ENCODE measurements around the gene OR51M1. TPM values are rescaled to one million over a fixed set of nuclear protein-coding genes. Genes with fewer than 3 reads are reported as not detected.
"Not testable (repeated sequence)": the region's sequence is repeated elsewhere in the genome, so short reads cannot be mapped to it uniquely, and the experiment has no call there.

OR51M1 gene, protein sequence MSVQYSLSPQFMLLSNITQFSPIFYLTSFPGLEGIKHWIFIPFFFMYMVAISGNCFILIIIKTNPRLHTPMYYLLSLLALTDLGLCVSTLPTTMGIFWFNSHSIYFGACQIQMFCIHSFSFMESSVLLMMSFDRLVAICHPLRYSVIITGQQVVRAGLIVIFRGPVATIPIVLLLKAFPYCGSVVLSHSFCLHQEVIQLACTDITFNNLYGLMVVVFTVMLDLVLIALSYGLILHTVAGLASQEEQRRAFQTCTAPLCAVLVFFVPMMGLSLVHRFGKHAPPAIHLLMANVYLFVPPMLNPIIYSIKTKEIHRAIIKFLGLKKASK
- 0.07 TPM for polyA plus RNA-seq (2013)

DNA sequence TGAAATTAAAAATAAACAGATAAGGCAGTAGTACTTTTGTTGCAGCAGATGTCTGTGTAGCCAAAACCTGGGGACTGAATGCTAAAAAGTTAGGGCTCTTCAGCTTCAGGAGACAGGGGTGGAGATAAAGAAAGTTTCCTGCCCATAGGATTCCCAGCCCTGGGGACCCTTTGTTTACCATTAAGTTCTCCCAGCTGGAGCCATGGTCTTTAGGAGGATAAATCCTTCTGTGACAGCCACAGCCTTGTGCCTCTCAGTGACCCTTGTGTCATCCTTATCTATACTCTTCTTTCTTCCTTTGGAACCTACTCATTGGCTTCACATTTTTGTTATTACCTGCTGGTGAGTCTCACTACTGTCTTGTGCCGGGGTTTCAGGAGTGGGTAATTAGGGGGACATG, at the start of gene OR51M1:
OR51M1 (plus strand) TSS at position 237 of the 400 bp plus-strand sequence. CDS start 5,587 bp downstream, outside the sequence.
- Histone ChIP-seq H3K4me3 (ENCODE audit: control insufficient read depth in 1 of 7, extremely low read depth in 1 of 7, insufficient read depth in 4 of 7, low read depth in 2 of 7, low read length in 6 of 7) (no peak within 1 kb of the TSS), H3K27me3 (replicated peaks in 2 of 5; ENCODE audit: control insufficient read depth in 4 of 5, insufficient read depth in 5 of 5, low read length in 4 of 5) (peaks cover 0 to 5% (median 0%) of the 10 kb centered on the region in 5 experiments), H3K36me3 (ENCODE audit: control insufficient read depth in 4 of 4, insufficient read depth in 4 of 4, low read length in 3 of 4) (no peaks in the 10 kb centered on the region), H3K27ac (ENCODE audit: insufficient read depth in 1 of 2, low read depth in 1 of 2, low read length in 2 of 2, poor library complexity in 1 of 2, severe bottlenecking in 2 of 2) (no peak within 1 kb of the TSS), H3K4me1 (ENCODE audit: control extremely low read depth in 1 of 4, control insufficient read depth in 4 of 4, insufficient read depth in 4 of 4, low read length in 3 of 4) (no peaks in the 10 kb centered on the region), H3K9me3 (ENCODE audit: control extremely low read depth in 1 of 5, control insufficient read depth in 4 of 5, insufficient read depth in 2 of 5, low read depth in 1 of 5, low read length in 4 of 5) (no peaks in the 10 kb centered on the region)
- POLR2A ChIA-PET, result no interaction called here
- CTCF ChIA-PET, result interaction anchor here (0.7 to 1.1 kb wide), 2 partner anchors 170 to 180 kb away, joined by 3 read pairs; no protein-coding TSS in a partner anchor
- WGBS (ENCODE audit: insufficient coverage), result no CpG with 5 or more reads among the region's 1 CpG
- DNase-seq, result no peak

DNA sequence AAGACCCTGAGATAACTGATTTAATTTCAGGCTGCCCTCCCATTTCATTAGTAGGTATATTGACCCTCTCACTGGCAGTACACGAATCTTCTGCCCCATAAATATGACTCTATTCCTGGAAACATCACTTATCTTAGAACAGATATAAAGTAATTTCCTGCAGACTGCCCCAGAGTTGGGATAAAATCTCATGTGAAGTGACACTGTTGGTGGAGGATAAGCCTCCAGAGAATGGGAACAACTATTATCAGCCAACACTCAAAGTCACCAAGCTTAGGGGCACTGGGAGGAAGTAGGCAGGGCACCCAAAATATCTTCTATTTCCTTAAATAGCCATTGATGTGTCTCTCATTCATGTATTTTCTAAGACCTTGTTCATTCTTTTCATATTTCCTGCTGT, 48.4 kb upstream of the OR51M1 start:
- CTCF ChIA-PET, result no interaction called here
- peaks cover 0 to 3% (median 0%) of the 10 kb centered on the region in 4 experiments for H3K4me1 ChIP-seq (ENCODE audit: control extremely low read depth in 1 of 4, control insufficient read depth in 4 of 4, insufficient read depth in 4 of 4, low read length in 3 of 4)
- no peaks in the 10 kb centered on the region for H3K36me3 ChIP-seq (ENCODE audit: control insufficient read depth in 4 of 4, insufficient read depth in 4 of 4, low read length in 3 of 4)
- DNase-seq, result no peak
- WGBS (ENCODE audit: insufficient coverage), result no CpG with 5 or more reads among the region's 1 CpG
- POLR2A ChIA-PET, result no interaction called here
- H3K4me3 ChIP-seq (ENCODE audit: control insufficient read depth in 1 of 7, extremely low read depth in 1 of 7, insufficient read depth in 4 of 7, low read depth in 2 of 7, low read length in 6 of 7), result no peak overlapping the region
- H3K27ac ChIP-seq (ENCODE audit: insufficient read depth in 1 of 2, low read depth in 1 of 2, low read length in 2 of 2, poor library complexity in 1 of 2, severe bottlenecking in 2 of 2), result no peak overlapping the region
- no peaks in the 10 kb centered on the region for H3K27me3 ChIP-seq (replicated peaks in 2 of 5; ENCODE audit: control insufficient read depth in 4 of 5, insufficient read depth in 5 of 5, low read length in 4 of 5)
- H3K9me3 ChIP-seq (ENCODE audit: control extremely low read depth in 1 of 5, control insufficient read depth in 4 of 5, insufficient read depth in 2 of 5, low read depth in 1 of 5, low read length in 4 of 5), result no peaks in the 10 kb centered on the region

DNA sequence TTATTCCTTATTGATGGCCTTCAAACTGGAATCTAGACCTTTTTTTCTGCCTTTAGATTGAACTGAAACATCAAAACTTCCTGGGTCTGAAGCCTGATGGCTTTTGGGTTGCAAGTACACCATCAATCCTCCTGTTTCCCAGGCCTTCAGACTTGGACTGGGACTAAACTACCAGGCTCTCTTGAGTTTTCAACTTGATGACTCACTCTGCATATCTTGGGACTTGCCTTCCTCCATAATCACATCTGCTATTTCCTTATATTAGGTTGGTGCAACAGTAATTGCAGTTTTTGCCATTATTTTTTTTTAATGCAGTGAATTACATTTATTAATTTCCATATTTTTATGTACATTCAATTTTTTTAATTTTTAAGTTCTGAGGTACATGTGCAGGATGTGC, 47.3 kb upstream of the OR51M1 start:
- Histone ChIP-seq H3K27me3 (replicated peaks in 2 of 5; ENCODE audit: control insufficient read depth in 4 of 5, insufficient read depth in 5 of 5, low read length in 4 of 5) (no peaks in the 10 kb centered on the region), H3K4me3 (ENCODE audit: control insufficient read depth in 1 of 7, extremely low read depth in 1 of 7, insufficient read depth in 4 of 7, low read depth in 2 of 7, low read length in 6 of 7) (no peak overlapping the region), H3K4me1 (ENCODE audit: control extremely low read depth in 1 of 4, control insufficient read depth in 4 of 4, insufficient read depth in 4 of 4, low read length in 3 of 4) (peaks cover 0 to 3% (median 0%) of the 10 kb centered on the region in 4 experiments), H3K9me3 (ENCODE audit: control extremely low read depth in 1 of 5, control insufficient read depth in 4 of 5, insufficient read depth in 2 of 5, low read depth in 1 of 5, low read length in 4 of 5) (no peaks in the 10 kb centered on the region), H3K36me3 (ENCODE audit: control insufficient read depth in 4 of 4, insufficient read depth in 4 of 4, low read length in 3 of 4) (no peaks in the 10 kb centered on the region), H3K27ac (ENCODE audit: insufficient read depth in 1 of 2, low read depth in 1 of 2, low read length in 2 of 2, poor library complexity in 1 of 2, severe bottlenecking in 2 of 2) (no peak overlapping the region)
- no peak for DNase-seq
- POLR2A ChIA-PET, result no interaction called here
- CTCF ChIA-PET, result no interaction called here

DNA sequence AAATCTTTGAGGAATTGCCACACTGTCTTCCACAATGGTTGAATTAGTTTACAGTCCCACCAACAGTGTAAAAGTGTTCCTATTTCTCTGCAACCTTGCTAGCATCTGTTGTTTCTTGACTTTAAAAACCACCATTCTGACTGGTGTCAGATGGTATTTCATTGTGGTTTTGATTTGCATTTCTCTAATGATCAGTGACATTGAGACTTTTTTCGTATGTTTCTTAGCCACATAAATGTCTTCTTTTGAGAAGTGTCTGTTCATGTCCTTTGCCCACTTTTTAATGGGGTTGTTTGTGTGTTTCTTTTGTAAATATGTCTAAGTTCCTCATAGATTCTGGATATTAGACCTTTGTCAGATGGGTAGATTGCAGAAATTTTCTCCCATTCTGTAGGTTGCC, 46.4 kb upstream of the OR51M1 start:
- CTCF ChIA-PET, result not testable (repeated sequence)
- no CpG with 5 or more reads among the region's 1 CpG for WGBS (ENCODE audit: insufficient coverage)

DNA sequence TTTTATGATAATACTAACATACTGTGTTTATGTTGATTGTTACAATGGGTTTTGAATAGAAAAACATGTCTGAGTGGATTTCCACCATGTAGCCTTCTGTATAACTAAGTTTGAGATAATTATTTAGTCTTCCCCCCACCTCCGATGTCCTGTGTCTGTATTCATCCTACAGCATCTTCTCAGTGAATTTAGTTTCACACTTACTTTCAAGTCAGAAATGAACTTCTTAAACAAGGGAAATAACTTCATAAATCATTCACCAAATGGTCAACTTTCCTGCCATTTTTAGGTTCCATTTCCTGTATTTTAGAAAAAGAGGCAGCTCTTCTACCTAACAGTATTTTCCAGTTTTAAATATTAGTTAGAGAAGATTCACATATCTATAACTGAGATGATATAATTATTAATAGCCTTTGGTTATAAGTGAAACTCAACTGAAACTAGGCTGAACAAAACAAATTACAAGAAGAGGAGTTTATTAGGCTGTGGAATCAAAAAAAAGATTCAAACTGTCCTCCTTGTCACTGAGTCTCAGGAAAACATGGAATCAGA, 43.8 kb upstream of the OR51M1 start:
- CTCF ChIA-PET, result no interaction called here
- POLR2A ChIA-PET, result no interaction called here

More for the DNA sequence above, 46.4 kb upstream of the OR51M1 start:
- DNase-seq; H3K27ac ChIP-seq (ENCODE audit: insufficient read depth in 1 of 2, low read depth in 1 of 2, low read length in 2 of 2, poor library complexity in 1 of 2, severe bottlenecking in 2 of 2); H3K4me3 ChIP-seq (ENCODE audit: control insufficient read depth in 1 of 7, extremely low read depth in 1 of 7, insufficient read depth in 4 of 7, low read depth in 2 of 7, low read length in 6 of 7); H3K9me3 ChIP-seq (ENCODE audit: control extremely low read depth in 1 of 5, control insufficient read depth in 4 of 5, insufficient read depth in 2 of 5, low read depth in 1 of 5, low read length in 4 of 5); H3K27me3 ChIP-seq (replicated peaks in 2 of 5; ENCODE audit: control insufficient read depth in 4 of 5, insufficient read depth in 5 of 5, low read length in 4 of 5); H3K4me1 ChIP-seq (ENCODE audit: control extremely low read depth in 1 of 4, control insufficient read depth in 4 of 4, insufficient read depth in 4 of 4, low read length in 3 of 4); H3K36me3 ChIP-seq (ENCODE audit: control insufficient read depth in 4 of 4, insufficient read depth in 4 of 4, low read length in 3 of 4); POLR2A ChIA-PET: not testable (repeated sequence)

DNA sequence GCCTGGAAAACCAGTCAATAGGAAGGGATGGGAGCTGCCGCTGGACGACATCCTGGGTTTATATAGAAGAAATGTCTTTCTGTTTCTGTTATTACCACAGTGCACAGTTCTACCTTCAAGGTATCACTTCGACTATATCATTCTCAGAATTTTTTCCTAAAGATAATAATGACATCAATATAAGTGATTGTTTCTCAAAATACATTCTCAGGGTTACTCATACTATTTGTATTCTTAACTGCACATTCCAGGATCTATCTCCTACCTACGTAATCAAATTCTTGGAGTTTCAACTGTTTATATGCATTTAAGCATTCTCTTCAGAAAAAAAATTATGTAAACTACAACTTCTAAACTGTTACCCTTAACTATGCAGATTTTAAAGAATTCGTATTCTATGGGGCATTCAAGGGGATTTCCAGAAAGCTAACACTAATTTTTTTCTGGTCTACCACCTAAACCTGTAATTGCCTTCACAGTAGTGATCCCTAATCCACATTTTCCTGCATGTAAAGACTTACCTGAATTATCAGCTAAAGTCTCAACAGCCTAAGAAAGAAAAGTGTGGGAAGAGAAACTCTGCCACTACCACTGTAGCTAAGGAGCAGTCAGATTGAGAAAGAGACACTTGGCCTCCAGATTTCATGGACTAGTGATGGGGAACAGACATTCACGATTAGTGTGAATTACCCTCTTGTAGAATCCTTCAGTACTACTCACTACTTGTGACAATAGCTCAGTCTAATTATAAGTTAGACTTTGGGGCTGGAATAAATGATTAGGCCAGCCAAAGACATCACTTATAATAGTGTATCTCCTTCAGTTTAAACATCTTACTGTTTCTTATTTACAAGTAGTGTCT, 39.9 kb upstream of the OR51M1 start, which contains the start of gene OR51B5:
OR51B5 (minus strand) TSS at position 51 of the 862 bp plus-strand sequence; CDS start at position 51, 0 bp downstream.
- Histone ChIP-seq H3K4me3 (ENCODE audit: control insufficient read depth in 1 of 7, extremely low read depth in 1 of 7, insufficient read depth in 4 of 7, low read depth in 2 of 7, low read length in 6 of 7) (no peak within 1 kb of the TSS), H3K4me1 (ENCODE audit: control extremely low read depth in 1 of 4, control insufficient read depth in 4 of 4, insufficient read depth in 4 of 4, low read length in 3 of 4) (no peaks in the 10 kb centered on the region), H3K9me3 (ENCODE audit: control extremely low read depth in 1 of 5, control insufficient read depth in 4 of 5, insufficient read depth in 2 of 5, low read depth in 1 of 5, low read length in 4 of 5) (no peaks in the 10 kb centered on the region), H3K36me3 (ENCODE audit: control insufficient read depth in 4 of 4, insufficient read depth in 4 of 4, low read length in 3 of 4) (no peaks in the 10 kb centered on the region), H3K27ac (ENCODE audit: insufficient read depth in 1 of 2, low read depth in 1 of 2, low read length in 2 of 2, poor library complexity in 1 of 2, severe bottlenecking in 2 of 2) (no peak within 1 kb of the TSS), H3K27me3 (replicated peaks in 2 of 5; ENCODE audit: control insufficient read depth in 4 of 5, insufficient read depth in 5 of 5, low read length in 4 of 5) (peaks cover 0 to 2% (median 0%) of the 10 kb centered on the region in 5 experiments)
- 71% methylated on average over 4 of the region's 6 CpGs for WGBS (ENCODE audit: insufficient coverage)
- CTCF ChIA-PET, result no interaction called here
- no peak for DNase-seq
- POLR2A ChIA-PET, result no interaction called here

More for the DNA sequence above, 43.8 kb upstream of the OR51M1 start:
- H3K27me3 ChIP-seq (replicated peaks in 2 of 5; ENCODE audit: control insufficient read depth in 4 of 5, insufficient read depth in 5 of 5, low read length in 4 of 5), result no peaks in the 10 kb centered on the region
- no peak overlapping the region for H3K27ac ChIP-seq (ENCODE audit: insufficient read depth in 1 of 2, low read depth in 1 of 2, low read length in 2 of 2, poor library complexity in 1 of 2, severe bottlenecking in 2 of 2)
- H3K4me1 ChIP-seq (ENCODE audit: control extremely low read depth in 1 of 4, control insufficient read depth in 4 of 4, insufficient read depth in 4 of 4, low read length in 3 of 4), result peaks cover 0 to 3% (median 0%) of the 10 kb centered on the region in 4 experiments
- WGBS (ENCODE audit: insufficient coverage), result no CpG with 5 or more reads among the region's 1 CpG
- no peaks in the 10 kb centered on the region for H3K9me3 ChIP-seq (ENCODE audit: control extremely low read depth in 1 of 5, control insufficient read depth in 4 of 5, insufficient read depth in 2 of 5, low read depth in 1 of 5, low read length in 4 of 5)
- no peaks in the 10 kb centered on the region for H3K36me3 ChIP-seq (ENCODE audit: control insufficient read depth in 4 of 4, insufficient read depth in 4 of 4, low read length in 3 of 4)
- H3K4me3 ChIP-seq (ENCODE audit: control insufficient read depth in 1 of 7, extremely low read depth in 1 of 7, insufficient read depth in 4 of 7, low read depth in 2 of 7, low read length in 6 of 7), result no peak overlapping the region
- no peak for DNase-seq

All from common myeloid progenitor, CD34-positive (primary cell).